Peyer's patch (tissue), 4 donors: ENCODE measurements around the gene ACY1.

ENCODE experiments used
- CTCF ChIP-seq, 6 experiments: fragments of 450-650 bp in 4 of 6; fragments of 200-600 bp in 2 of 6; sonication (generic) in 1 of 6; IDR thresholded peaks; one replicate each; pipeline ENCODE4 v1.5.1; 2017 to 2019; ENCODE audit warnings: antibody characterized with exemption in 6 of 6, mild to moderate bottlenecking in 3 of 6, moderate library complexity in 1 of 6
- POLR2A ChIP-seq, 2 donors: fragments of 450-650 bp; IDR thresholded peaks; one replicate each; pipeline ENCODE4 v1.5.1; 2017; ENCODE audit warnings: antibody characterized with exemption in 2 of 2, mild to moderate bottlenecking in 2 of 2, moderate library complexity in 2 of 2

GRCh38 chr3:51961602-51962569, 21.4 kb upstream of the ACY1 start:
- TF ChIP-seq CTCF (IDR thresholded peaks at IDR 0.05): no peak
- TF ChIP-seq POLR2A (IDR thresholded peaks at IDR 0.05): no peak
